ENCODE measurements around the gene UTP14A. TPM values are rescaled to one million over a fixed set of nuclear protein-coding genes. Genes with fewer than 3 reads are reported as not detected.
"Not testable (repeated sequence)": the region's sequence is repeated elsewhere in the genome, so short reads cannot be mapped to it uniquely, and the experiment has no call there.

Gene UTP14A
- total RNA-seq (2014; rRNA removed; shearing (Covaris generic)): 15.8 and 16.1 TPM in 2 replicates

- peak; percentile 74 for DNase-seq (ENCODE audit: low spot score)
Observed at GRCh38 chrX:129905787-129906580, at the start of gene UTP14A. Gene UTP14A (plus strand): TSS chrX:129906164. CDS start chrX:129906211, 47 bp downstream.

- not testable (repeated sequence) for DNase-seq (ENCODE audit: low spot score)
Observed at GRCh38 chrX:129859134-129859533, 46.8 kb upstream of the UTP14A start.

GRCh38 chrX:129866321-129866720 lies 39.6 kb upstream of the UTP14A start:
- not testable (repeated sequence) for DNase-seq (ENCODE audit: low spot score)

GRCh38 chrX:129872524-129872923 lies 33.4 kb upstream of the UTP14A start:
- no peak for DNase-seq (ENCODE audit: low spot score)

- peak; percentile 21 for DNase-seq (ENCODE audit: low spot score)
Observed at GRCh38 chrX:129875669-129876068, 30.3 kb upstream of the UTP14A start.

- peak; percentile 6 for DNase-seq (ENCODE audit: low spot score)
Observed at GRCh38 chrX:129876771-129877305, 29.1 kb upstream of the UTP14A start.

GRCh38 chrX:129877401-129877800 lies 28.6 kb upstream of the UTP14A start:
- peak; percentile 0 for DNase-seq (ENCODE audit: low spot score)

GRCh38 chrX:129900054-129900453 lies 5.9 kb upstream of the UTP14A start:
- DNase-seq (ENCODE audit: low spot score): no peak

- DNase-seq (ENCODE audit: low spot score): no peak
Observed at GRCh38 chrX:129908636-129909035, 2.7 kb downstream of the UTP14A start.

GRCh38 chrX:129925305-129926092 lies 19.5 kb downstream of the UTP14A start:
- peak; percentile 45 for DNase-seq (ENCODE audit: low spot score)

GRCh38 chrX:129930941-129931410 lies 25.0 kb downstream of the UTP14A start:
- DNase-seq (ENCODE audit: low spot score): peak; percentile 0

GRCh38 chrX:129931411-129932015 lies 25.5 kb downstream of the UTP14A start:
- DNase-seq (ENCODE audit: low spot score): peak; percentile 67

GRCh38 chrX:129932016-129932820 lies 26.3 kb downstream of the UTP14A start:
- peak; percentile 53 for DNase-seq (ENCODE audit: low spot score)

GRCh38 chrX:129932821-129933321 lies 26.9 kb downstream of the UTP14A start:
- DNase-seq (ENCODE audit: low spot score): no peak

GRCh38 chrX:129933700-129934099 lies 27.7 kb downstream of the UTP14A start:
- DNase-seq (ENCODE audit: low spot score): no peak

GRCh38 chrX:129934461-129934860 lies 28.5 kb downstream of the UTP14A start:
- no peak for DNase-seq (ENCODE audit: low spot score)

GRCh38 chrX:129934952-129935351 lies 29.0 kb downstream of the UTP14A start:
- DNase-seq (ENCODE audit: low spot score): no peak

GRCh38 chrX:129938081-129938480 lies 32.1 kb downstream of the UTP14A start:
- no peak for DNase-seq (ENCODE audit: low spot score)

GRCh38 chrX:129939986-129940385 lies 34.0 kb downstream of the UTP14A start:
- DNase-seq (ENCODE audit: low spot score): no peak

- no peak for DNase-seq (ENCODE audit: low spot score)
Observed at GRCh38 chrX:129940721-129941120, 34.8 kb downstream of the UTP14A start.

- DNase-seq (ENCODE audit: low spot score): no peak
Observed at GRCh38 chrX:129945131-129945530, 39.2 kb downstream of the UTP14A start.
